ENCODE measurements around the gene PRKAR1B.

PRKAR1B gene

GRCh38 chr7:696812-697551 is 30.1 kb downstream of the PRKAR1B start:
- no peak for DNase-seq

- DNase-seq: no peak
Measured at GRCh38 chr7:696426-696811, 30.7 kb downstream of the PRKAR1B start.

GRCh38 chr7:693280-693679 is 33.8 kb downstream of the PRKAR1B start:
- DNase-seq: no peak

- DNase-seq: peak in 23 of 56 donors; percentile 8 to 59 (median 34)
Measured at GRCh38 chr7:691361-692045, 35.6 kb downstream of the PRKAR1B start.

GRCh38 chr7:690478-691360 is 36.4 kb downstream of the PRKAR1B start:
- no peak for DNase-seq

GRCh38 chr7:685540-685939 is 41.5 kb downstream of the PRKAR1B start:
- no peak for DNase-seq

GRCh38 chr7:684416-684815 is 42.7 kb downstream of the PRKAR1B start:
- no peak for DNase-seq

- DNase-seq: no peak
Measured at GRCh38 chr7:683526-684205, 43.4 kb downstream of the PRKAR1B start.

GRCh38 chr7:682810-683209 is 44.3 kb downstream of the PRKAR1B start:
- DNase-seq: no peak

- DNase-seq: no peak
Measured at GRCh38 chr7:681551-682307, 45.4 kb downstream of the PRKAR1B start.

GRCh38 chr7:680411-681127 is 46.5 kb downstream of the PRKAR1B start:
- no peak for DNase-seq

- no peak for DNase-seq
Measured at GRCh38 chr7:676972-677385, 50.1 kb downstream of the PRKAR1B start.

- peak in 8 of 56 donors; percentile 12 to 46 (median 23) for DNase-seq
Measured at GRCh38 chr7:676246-676971, 50.7 kb downstream of the PRKAR1B start.

GRCh38 chr7:674454-675410 is 52.3 kb downstream of the PRKAR1B start:
- DNase-seq: no peak

GRCh38 chr7:673681-674453 is 53.2 kb downstream of the PRKAR1B start:
- DNase-seq: no peak

GRCh38 chr7:672891-673290 is 54.2 kb downstream of the PRKAR1B start:
- no peak for DNase-seq

- DNase-seq: no peak
Measured at GRCh38 chr7:671415-672042, 55.6 kb downstream of the PRKAR1B start.

All from amygdala (tissue), 56 donors.